Heart right ventricle (tissue), 16 donors: ENCODE data around the gene AIFM2. TPM values are rescaled to one million over a fixed set of nuclear protein-coding genes. Genes with fewer than 3 reads are reported as not detected.
"Not testable (repeated sequence)": the region's sequence is repeated elsewhere in the genome, so short reads cannot be mapped to it uniquely, and the experiment has no call there.

ENCODE experiments used
- ATAC-seq, 8 donors: fragments of 200-7000 bp; cut with Tn5 transposase; one replicate each; pipeline ENCODE4 v1.9.1; 2020; ENCODE audit warnings: mild to moderate bottlenecking in 8 of 8, moderate library complexity in 8 of 8, moderate number of reproducible peaks in 1 of 8
- DNase-seq, 2 donors: peaks; one replicate each; pipeline ENCODE4 v3.0.0-alpha.2; 2020
- H3K27ac ChIP-seq, 10 donors: fragments of 200-600 bp; sonication (generic) in 2 of 10; one replicate each; pipeline versions ENCODE4 v1.5.0 to v1.8.0; 2020 to 2022; ENCODE audit warnings: mild to moderate bottlenecking in 3 of 10
- H3K27me3 ChIP-seq, 7 donors: fragments of 200-600 bp; one replicate each; pipeline ENCODE4 v1.8.0; 2021 to 2022; ENCODE audit warnings: mild to moderate bottlenecking in 2 of 7
- H3K36me3 ChIP-seq, 9 donors: fragments of 200-600 bp; sonication (generic) in 1 of 9; one replicate each; pipeline versions ENCODE4 v1.5.0 to v1.8.0; 2020 to 2022; ENCODE audit warnings: mild to moderate bottlenecking in 2 of 9
- H3K4me1 ChIP-seq, 9 donors: fragments of 200-600 bp; sonication (generic) in 1 of 9; one replicate each; pipeline versions ENCODE4 v1.5.0 to v1.8.0; 2020 to 2022; ENCODE audit warnings: mild to moderate bottlenecking in 4 of 9
- H3K4me3 ChIP-seq, 10 donors: fragments of 200-600 bp; sonication (generic) in 2 of 10; one replicate each; pipeline versions ENCODE4 v1.5.0 to v1.8.0; 2020 to 2022; ENCODE audit warnings: mild to moderate bottlenecking in 7 of 10, moderate library complexity in 2 of 10
- H3K9me3 ChIP-seq, 11 donors: fragments of 200-600 bp in 10 of 11; sonication (generic) in 2 of 11; one replicate each; pipeline versions ENCODE4 v1.5.0 to v1.8.0; 2013 to 2022; ENCODE audit warnings: mild to moderate bottlenecking in 2 of 11, control low read depth in 1 of 11, moderate library complexity in 1 of 11
- WGBS, 2 donors: extraction: QIAGEN DNeasy Blood & Tissue Kit; methylation state at CpG; one replicate each; pipeline ENCODE4 v1.1.7; 2013; ENCODE audit warnings: inconsistent platforms in 1 of 2; 5-methylcytosine and 5-hydroxymethylcytosine counted together
- intact Hi-C, 10 donors: fragments of 100-400 bp; cut with DNase I; formaldehyde crosslinking; loops; one replicate each; pipeline versions ENCODE4 v1.11.1 to v1.14.2; 2022
- polyA plus RNA-seq, 2 donors: library from polyadenylated mRNA; stranded (reverse); fragments of 200-250 nt; gene quantifications; one replicate each; pipeline ENCODE4 v1.2.3, GENCODE V29; 2013
- total RNA-seq, 10 donors: library from RNA; stranded (reverse); fragmentation: NEBNext Ultra II Directional in 3 of 10; extraction: Animal tissue kit (Norgen Biotek cat#: 25700) in 3 of 10; gene quantifications; one replicate each; pipeline versions ENCODE4 v1.2.1 to v1.2.4, GENCODE V29; 2021 to 2023
- TF ChIP-seq, protein P1 (sequence below), 9 donors: fragments of 200-600 bp; sonication (generic) in 2 of 9; IDR thresholded peaks; one replicate each; pipeline versions ENCODE4 v1.5.0 to v1.8.0; 2021 to 2022; ENCODE audit warnings: antibody characterized with exemption in 9 of 9, mild to moderate bottlenecking in 5 of 9, moderate library complexity in 1 of 9
- donor health status: Arrhythmogenic right ventricular cardiomyopathy.
- donor health status: ischemic (EF 13 %, LVEDD 7.1; RV severe dilation, severe dysfunction).
- donor health status: healthy with polysubstance abuse.
- donor health status: DM: no; HTN: yes; CAD: no.
- donor health status: DM: no; HTN: no; CAD: no.
- donor health status: ischemic (EF 25% LVEDD 6.9; RV normal size, moderate dysfunction).
- donor health status: ischemic (EF 25% LVEDD 5.7; RV mildly dilated, moderate dysfunction).
- donor health status: healthy.
- donor health status: DM: yes; HTN: yes; CAD: no.
- donor health status: Ischemic cardiomyopathy.
- donor health status: ischemic (EF 35%, LVEDD 5.7; RV mildly dilated, moderate dysfunction).
- donor health status: nonischemic (EF 11% LVEDD 7.7; RV severe dilation, severe dysfunction).
- donor health status: DM: yes; HTN: yes; CAD: no.
- donor health status: PGD.
- donor health status: ischemic (EF 29% LVEDD 5.4; RV normal size, mild dysfunction).
- donor health status: nonischemic (EF 23%, LVEDD 6.1; RV moderate dilation, normal function).

The AIFM2 gene
- total and polyA plus RNA-seq, 12 donors: 14.1 to 27.0 (median 17.5) TPM

DNA sequence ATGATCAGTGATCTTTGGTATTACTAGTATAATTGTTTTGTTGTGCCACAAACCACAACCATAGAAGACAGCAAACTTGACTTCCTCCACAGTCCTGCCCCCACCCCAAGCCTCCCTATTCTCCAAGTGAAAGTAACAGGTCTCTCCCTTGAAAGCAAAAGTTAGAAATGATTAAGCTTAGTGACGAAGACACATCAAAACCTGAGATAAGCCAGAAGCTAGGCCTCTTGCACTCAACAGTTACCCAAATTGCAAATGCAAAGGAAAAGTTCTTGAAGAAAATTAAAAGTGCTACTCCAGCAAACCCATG is 30.2 kb upstream of the AIFM2 start:
- Histone ChIP-seq H3K27ac (peak overlapping the region in 1 of 10 donors; percentile 66), H3K36me3 (peaks cover 0 to 80% (median 18%) of the 10 kb centered on the region in 9 donors), H3K4me3 (no peak overlapping the region), H3K9me3 (no peaks in the 10 kb centered on the region), H3K27me3 (no peaks in the 10 kb centered on the region), H3K4me1 (peaks cover 0 to 84% (median 61%) of the 10 kb centered on the region in 9 donors)
- TF ChIP-seq, protein P1, sequence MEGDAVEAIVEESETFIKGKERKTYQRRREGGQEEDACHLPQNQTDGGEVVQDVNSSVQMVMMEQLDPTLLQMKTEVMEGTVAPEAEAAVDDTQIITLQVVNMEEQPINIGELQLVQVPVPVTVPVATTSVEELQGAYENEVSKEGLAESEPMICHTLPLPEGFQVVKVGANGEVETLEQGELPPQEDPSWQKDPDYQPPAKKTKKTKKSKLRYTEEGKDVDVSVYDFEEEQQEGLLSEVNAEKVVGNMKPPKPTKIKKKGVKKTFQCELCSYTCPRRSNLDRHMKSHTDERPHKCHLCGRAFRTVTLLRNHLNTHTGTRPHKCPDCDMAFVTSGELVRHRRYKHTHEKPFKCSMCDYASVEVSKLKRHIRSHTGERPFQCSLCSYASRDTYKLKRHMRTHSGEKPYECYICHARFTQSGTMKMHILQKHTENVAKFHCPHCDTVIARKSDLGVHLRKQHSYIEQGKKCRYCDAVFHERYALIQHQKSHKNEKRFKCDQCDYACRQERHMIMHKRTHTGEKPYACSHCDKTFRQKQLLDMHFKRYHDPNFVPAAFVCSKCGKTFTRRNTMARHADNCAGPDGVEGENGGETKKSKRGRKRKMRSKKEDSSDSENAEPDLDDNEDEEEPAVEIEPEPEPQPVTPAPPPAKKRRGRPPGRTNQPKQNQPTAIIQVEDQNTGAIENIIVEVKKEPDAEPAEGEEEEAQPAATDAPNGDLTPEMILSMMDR (IDR thresholded peaks at IDR 0.05): no peak
- intact Hi-C loops: no loop called here
- no peak for DNase-seq
- no peak for ATAC-seq
- WGBS, 2 donors: 25 to 33% methylated on average over 1 of the region's 1 CpG

DNA sequence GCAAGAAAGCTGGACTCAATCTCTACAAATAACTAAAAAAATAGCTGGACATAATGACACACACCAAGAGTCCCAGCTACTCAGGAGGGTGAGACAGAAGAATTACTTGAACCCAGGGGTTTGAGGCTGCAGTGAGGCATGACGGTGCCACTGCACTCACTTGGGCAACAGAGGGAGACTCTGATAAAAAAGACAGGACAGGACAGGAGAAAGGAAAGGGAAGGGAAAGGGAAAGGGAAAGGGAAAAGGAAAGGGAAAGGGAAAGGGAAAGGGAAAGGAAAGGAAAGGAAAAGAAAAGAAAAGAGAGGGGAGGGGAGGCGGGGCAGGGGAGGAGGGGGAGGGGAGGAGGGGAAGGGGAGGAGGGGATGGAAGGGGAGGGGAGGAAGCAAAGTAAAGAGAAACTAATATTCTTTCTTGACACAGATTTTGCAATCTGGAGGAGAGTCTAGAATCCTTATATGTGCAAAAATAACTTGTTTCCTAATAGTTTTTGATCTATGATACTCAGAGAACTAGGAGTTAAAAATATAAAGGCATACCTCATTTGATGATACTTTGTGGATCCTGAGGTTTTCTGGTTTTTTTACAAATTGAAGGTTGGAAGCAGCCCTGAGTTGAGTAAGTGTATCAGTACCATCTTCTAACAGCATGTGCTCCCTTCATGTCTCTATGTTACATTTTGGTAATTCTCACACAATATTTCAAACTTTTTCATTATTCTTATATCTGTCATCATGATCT is 29.7 kb upstream of the AIFM2 start:
- ATAC-seq: no peak
- H3K27ac ChIP-seq: peak overlapping the region in 1 of 10 donors; percentile 4
- no peak for DNase-seq
- H3K4me3 ChIP-seq: no peak overlapping the region
- no peaks in the 10 kb centered on the region for H3K9me3 ChIP-seq
- H3K4me1 ChIP-seq: peaks cover 0 to 80% (median 56%) of the 10 kb centered on the region in 9 donors
- intact Hi-C loops: no loop called here
- H3K36me3 ChIP-seq: peaks cover 0 to 82% (median 18%) of the 10 kb centered on the region in 9 donors
- H3K27me3 ChIP-seq: no peaks in the 10 kb centered on the region
- 83 to 96% methylated on average over 1 of the region's 2 CpGs for WGBS, 2 donors
- TF ChIP-seq, protein P1 (IDR thresholded peaks at IDR 0.05): no peak

DNA sequence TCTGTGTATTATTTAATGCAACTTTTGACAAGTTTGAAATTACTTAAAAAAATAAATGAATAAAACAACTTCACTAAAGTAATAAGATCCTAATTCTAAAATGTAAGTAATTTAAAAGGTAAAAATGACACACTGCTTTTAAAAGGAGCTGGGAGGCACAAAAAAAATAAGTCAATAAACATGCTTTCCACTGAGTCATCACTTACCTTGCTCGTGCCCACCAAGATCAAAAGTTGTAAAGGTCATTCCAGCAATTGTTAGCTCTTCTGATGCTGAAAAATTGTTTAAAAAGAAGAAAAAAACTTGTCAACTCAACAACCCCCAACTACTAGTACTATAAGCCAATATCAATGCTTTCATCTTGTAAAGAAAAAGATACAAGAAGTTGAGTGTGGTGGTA is 28.2 kb upstream of the AIFM2 start:
- peaks cover 0 to 65% (median 43%) of the 10 kb centered on the region in 9 donors for H3K4me1 ChIP-seq
- TF ChIP-seq, protein P1 (IDR thresholded peaks at IDR 0.05): no peak
- no peak overlapping the region for H3K27ac ChIP-seq
- DNase-seq (no peak), ATAC-seq (no peak)
- H3K27me3 ChIP-seq: no peaks in the 10 kb centered on the region
- intact Hi-C loops: no loop called here
- no peak overlapping the region for H3K4me3 ChIP-seq
- WGBS, 2 donors: 69 to 71% methylated on average over 1 of the region's 1 CpG
- peaks cover 0 to 86% (median 25%) of the 10 kb centered on the region in 9 donors for H3K36me3 ChIP-seq
- no peaks in the 10 kb centered on the region for H3K9me3 ChIP-seq

DNA sequence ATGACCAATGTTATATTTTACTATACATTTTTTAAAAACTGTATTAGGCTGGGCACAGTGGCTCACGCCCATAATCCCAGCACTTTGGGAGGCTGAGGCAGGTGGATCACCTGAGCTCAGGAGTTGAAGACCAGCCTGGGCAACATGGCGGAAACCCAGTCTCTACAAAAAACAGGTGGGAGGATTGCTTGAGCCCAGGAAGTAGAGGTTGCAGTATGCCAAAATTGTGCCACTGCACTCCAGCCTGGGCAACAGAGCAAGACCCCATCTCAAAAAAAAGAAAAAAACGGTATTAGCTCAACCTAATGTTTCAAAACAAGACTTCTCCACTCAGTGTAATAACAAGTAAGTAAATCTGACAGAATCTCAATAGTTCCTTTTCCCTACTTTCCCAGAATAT is 26.7 kb upstream of the AIFM2 start:
- 32 to 96% methylated on average over 3 of the region's 3 CpGs for WGBS, 2 donors
- H3K36me3 ChIP-seq: peaks cover 0 to 89% (median 25%) of the 10 kb centered on the region in 9 donors
- H3K4me3 ChIP-seq, intact Hi-C loops, H3K27ac ChIP-seq, H3K27me3 ChIP-seq, DNase-seq, H3K9me3 ChIP-seq, ATAC-seq: not testable (repeated sequence)
- H3K4me1 ChIP-seq: peaks cover 0 to 53% (median 34%) of the 10 kb centered on the region in 9 donors

DNA sequence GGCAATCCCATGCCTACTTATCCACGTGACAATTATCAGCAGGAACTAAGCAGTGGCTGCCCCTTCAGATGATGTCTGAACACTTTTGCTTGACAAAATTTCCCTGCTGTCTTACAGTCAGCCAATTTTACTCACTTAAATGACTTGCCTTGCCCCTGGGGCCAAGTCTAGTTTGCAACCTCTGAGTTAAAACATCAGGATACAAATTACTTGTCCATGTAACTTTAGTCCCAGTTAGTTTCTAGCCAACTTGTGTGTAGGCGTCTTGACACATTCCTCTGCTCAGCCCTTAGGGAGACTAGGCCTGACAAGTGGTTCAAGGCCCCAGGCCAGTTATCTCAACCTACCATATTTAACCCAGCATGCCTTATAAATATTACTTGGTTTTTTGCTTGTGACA is 25.5 kb upstream of the AIFM2 start:
- TF ChIP-seq, protein P1 (IDR thresholded peaks at IDR 0.05): no peak
- DNase-seq (no peak), ATAC-seq (peak in 4 of 8 donors; percentile 43 to 83 (median 60))
- no peaks in the 10 kb centered on the region for H3K27me3 ChIP-seq
- WGBS, 2 donors: 40 to 41% methylated on average over 2 of the region's 2 CpGs
- intact Hi-C loops: no loop called here
- no peaks in the 10 kb centered on the region for H3K9me3 ChIP-seq
- H3K36me3 ChIP-seq: peaks cover 0 to 89% (median 36%) of the 10 kb centered on the region in 9 donors
- no peak overlapping the region for H3K27ac ChIP-seq
- H3K4me1 ChIP-seq: peaks cover 0 to 41% (median 21%) of the 10 kb centered on the region in 9 donors
- H3K4me3 ChIP-seq: no peak overlapping the region
